ENCODE measurements around the gene GPHA2.

GPHA2 gene

DNA sequence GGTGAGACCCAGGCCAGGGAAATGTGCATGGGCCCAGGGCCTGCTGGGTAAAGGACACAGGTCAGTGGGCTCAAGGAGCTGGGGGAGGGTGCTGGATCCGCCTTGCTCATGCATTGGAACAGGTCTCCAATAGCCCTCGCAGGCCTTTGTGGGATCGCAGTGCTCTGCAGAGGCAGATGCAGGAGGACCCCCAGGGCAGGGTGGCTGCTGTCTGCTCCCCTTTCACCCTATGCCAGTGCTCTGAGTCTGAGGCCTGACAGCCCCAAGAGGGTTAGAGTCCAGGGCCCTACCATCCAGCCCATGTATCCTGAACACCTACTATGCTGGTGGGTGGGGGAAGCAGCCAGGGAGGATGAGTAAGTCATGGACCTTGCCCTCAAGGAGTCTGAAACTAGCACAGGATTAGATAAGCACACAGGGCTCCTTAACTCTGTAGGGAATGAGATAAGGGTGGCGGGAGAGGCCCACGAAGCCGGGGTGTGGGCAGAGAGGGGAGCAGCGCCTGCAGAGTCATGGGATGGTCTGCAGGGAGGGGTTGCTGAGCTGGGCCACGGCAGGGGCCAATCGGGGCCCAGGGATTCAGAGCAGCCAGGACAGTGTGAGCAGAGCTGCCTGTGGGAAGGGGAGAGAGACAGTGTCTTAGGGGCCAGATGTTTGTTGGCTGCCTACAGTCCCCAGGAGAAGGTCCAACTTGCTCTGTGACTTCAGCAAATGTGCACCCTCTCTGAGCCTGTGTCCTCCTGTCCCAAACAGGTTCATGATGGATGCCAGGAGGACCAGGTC, 46.8 kb downstream of the GPHA2 start:
- no peak for DNase-seq

DNA sequence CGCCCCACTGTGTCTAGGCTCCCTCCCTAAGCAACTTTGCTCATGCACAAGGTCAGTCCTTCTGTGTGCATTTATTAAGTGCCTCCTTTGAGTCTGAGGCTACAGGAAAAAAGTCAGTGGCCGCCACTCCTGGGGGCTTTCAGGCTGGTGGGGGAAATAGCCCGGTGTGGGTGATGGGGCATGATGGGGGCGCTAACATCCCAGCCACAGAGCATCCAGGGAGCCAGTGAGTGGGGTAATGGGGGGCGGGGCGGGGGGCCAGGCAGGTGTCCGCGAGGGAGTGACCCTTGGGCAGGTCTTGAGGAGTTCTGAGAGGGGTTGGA, 47.3 kb downstream of the GPHA2 start:
- DNase-seq: no peak

DNA sequence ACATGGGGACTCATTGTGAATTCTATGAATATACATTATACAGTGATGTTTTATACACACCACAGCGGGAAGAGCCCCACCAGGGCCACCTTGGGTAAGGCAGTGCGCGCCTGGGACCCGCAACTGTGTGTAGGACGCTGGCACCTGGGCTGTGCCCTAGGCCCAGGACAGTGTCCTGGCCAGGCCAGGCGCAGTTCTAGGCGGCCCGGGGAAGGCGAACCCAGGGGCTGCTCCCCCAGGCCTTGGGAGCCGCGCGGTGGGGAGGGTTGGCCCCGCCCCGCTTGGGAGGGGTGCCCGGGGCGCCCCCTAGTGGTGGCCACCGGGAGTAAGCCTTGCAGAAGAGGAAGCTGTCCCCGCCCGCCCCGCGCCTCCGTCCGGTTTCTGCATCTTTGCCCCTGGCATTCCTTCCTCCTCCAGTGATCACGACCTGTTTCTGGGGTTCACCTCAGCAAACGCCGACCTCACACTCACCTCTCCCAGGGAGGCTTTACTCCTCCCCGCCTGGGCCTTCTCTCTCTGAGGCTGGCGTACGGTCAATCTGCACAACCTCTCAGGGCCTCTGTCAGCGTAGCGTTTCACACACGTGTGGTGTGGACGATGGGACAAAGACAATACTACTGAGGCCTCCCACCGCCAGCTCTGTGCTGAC, 47.8 kb downstream of the GPHA2 start:
- peak; percentile 90 for DNase-seq

DNA sequence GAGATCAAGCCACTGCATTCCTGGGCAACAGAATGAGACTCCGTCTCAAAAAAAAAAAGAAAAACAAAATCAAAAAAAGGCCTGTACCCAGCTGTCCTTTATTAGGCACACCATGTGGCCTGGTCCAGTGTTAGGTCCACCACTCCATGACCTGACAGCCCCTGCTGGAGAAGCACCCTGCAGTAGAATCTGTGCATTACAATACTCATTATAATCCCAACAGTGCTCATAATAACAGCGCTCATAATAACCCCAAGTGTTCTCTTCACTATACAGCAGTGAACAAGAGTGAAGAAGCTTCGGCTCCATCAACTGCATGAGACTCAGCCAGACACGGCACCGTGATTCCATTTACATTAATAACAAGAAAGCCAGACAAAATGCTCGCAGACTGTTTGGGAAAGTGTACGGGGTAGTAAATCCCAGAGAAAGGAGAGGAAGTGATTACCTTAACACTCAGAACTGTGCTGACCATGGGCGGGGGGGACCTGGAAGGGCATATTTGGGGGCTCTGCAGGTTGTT, 48.4 kb downstream of the GPHA2 start:
- no peak for DNase-seq

GRCh38 chr11:64885367-64886286, 50.1 kb downstream of the GPHA2 start:
- DNase-seq: peak; percentile 50

Measured in activated CD4-positive, alpha-beta T cell treated with anti-CD3 and anti-CD28 coated beads for 48 hours (primary cell).